ENCODE data around the gene ADARB2. TPM values are rescaled to one million over a fixed set of nuclear protein-coding genes. Genes with fewer than 3 reads are reported as not detected.

Gene ADARB2
- total and polyA plus RNA-seq, 10 of the 15 experiments (the other 5 are each of a cell fraction or from before 2014, with no cell fraction given), result 0.02 to 4.1 (median 0.76) TPM

GRCh38 chr10:1504940-1505339 lies 232.4 kb downstream of the ADARB2 start:
- no peak for FAIRE-seq

GRCh38 chr10:1504286-1504685 lies 233.0 kb downstream of the ADARB2 start:
- Histone ChIP-seq H3K9me3 (replicated peaks; ENCODE audit: control insufficient read depth, insufficient read depth, low read length) (no peaks in the 10 kb centered on the region; the same call in 2 of the 3 replicates), H3K4me3 (no peak overlapping the region), H3K79me2 (ENCODE audit: control insufficient read depth, insufficient read depth, low read length) (no peaks in the 10 kb centered on the region), H3K9ac (ENCODE audit: control insufficient read depth, insufficient read depth, low read length) (no peak overlapping the region), H3K27ac (ENCODE audit: control insufficient read depth, insufficient read depth) (no peak overlapping the region), H3K4me1 (ENCODE audit: control insufficient read depth, insufficient read depth, low read length) (no peaks in the 10 kb centered on the region), H3K27me3 (replicated peaks in 1 of 2; ENCODE audit: control insufficient read depth in 2 of 2, insufficient read depth in 2 of 2, low read length in 1 of 2) (no peaks in the 10 kb centered on the region), H4K20me1 (ENCODE audit: control insufficient read depth, insufficient read depth) (no peaks in the 10 kb centered on the region), H3K36me3 (ENCODE audit: control insufficient read depth in 2 of 2, insufficient read depth in 2 of 2, low read length in 1 of 2) (no peaks in the 10 kb centered on the region), H2AFZ (ENCODE audit: control insufficient read depth, low read depth, low read length) (no peak overlapping the region), H3K4me2 (ENCODE audit: control insufficient read depth, insufficient read depth) (no peak overlapping the region)
- WGBS (ENCODE audit: insufficient coverage, insufficient replicate concordance, low lambda C conversion rate, missing lambda C conversion rate), result 62% methylated on average over 15 of the region's 15 CpGs
- SMC1A ChIA-PET (ENCODE audit: uncharacterized antibody, unreplicated experiment), result interaction anchor here (0.7 kb wide), 1 partner anchor 234 kb away, joined by 3 read pairs; no protein-coding TSS in a partner anchor
- ATAC-seq (no peak), DNase-seq (ENCODE audit: low read depth, low spot score) (no peak), FAIRE-seq (no peak)
- intact Hi-C loops (cut with micrococcal nuclease; ENCODE audit: unreplicated experiment) (no loop called here), in situ Hi-C loops (cut with MboI) (no loop called here)
- POLR2A ChIA-PET, result no interaction called here
- RAD21 ChIA-PET (ENCODE audit: unreplicated experiment), result no interaction called here
- BruUV-seq (replicated peaks), result no TSS peak
- CTCF ChIA-PET, result no interaction called here
- no peak for TF ChIP-seq FOXM1 (IDR thresholded peaks at IDR 0.05; ENCODE audit: low read depth, low read length)
- no peak for TF ChIP-seq ZNF207 (IDR thresholded peaks at IDR 0.05; ENCODE audit: borderline replicate concordance)
- TF ChIP-seq E2F8 (IDR thresholded peaks at IDR 0.05; ENCODE audit: low read depth, partially characterized antibody), result no peak
- no peak for TF ChIP-seq MLLT1 (IDR thresholded peaks at IDR 0.05)
- no peak for TF ChIP-seq SRF (IDR thresholded peaks at IDR 0.05; ENCODE audit: low read depth in 2 of 2, low read length in 2 of 2)
- TF ChIP-seq TBL1XR1 (IDR thresholded peaks at IDR 0.05; ENCODE audit: low read depth, low read length), result no peak
- TF ChIP-seq CREM (IDR thresholded peaks at IDR 0.05; ENCODE audit: low read depth), result no peak
- TF ChIP-seq BCL11A (IDR thresholded peaks at IDR 0.05; ENCODE audit: low read depth, low read length), result no peak
- no peak for TF ChIP-seq SMAD5 (IDR thresholded peaks at IDR 0.05; ENCODE audit: low read depth)

More at GRCh38 chr10:1504940-1505339, 232.4 kb downstream of the ADARB2 start:
- Histone ChIP-seq H3K4me3 (no peak overlapping the region), H3K9ac (ENCODE audit: control insufficient read depth, insufficient read depth, low read length) (no peak overlapping the region), H2AFZ (ENCODE audit: control insufficient read depth, low read depth, low read length) (no peak overlapping the region), H3K4me2 (ENCODE audit: control insufficient read depth, insufficient read depth) (no peak overlapping the region), H3K79me2 (ENCODE audit: control insufficient read depth, insufficient read depth, low read length) (no peaks in the 10 kb centered on the region), H4K20me1 (ENCODE audit: control insufficient read depth, insufficient read depth) (no peaks in the 10 kb centered on the region), H3K27me3 (replicated peaks in 1 of 2; ENCODE audit: control insufficient read depth in 2 of 2, insufficient read depth in 2 of 2, low read length in 1 of 2) (no peaks in the 10 kb centered on the region), H3K4me1 (ENCODE audit: control insufficient read depth, insufficient read depth, low read length) (no peaks in the 10 kb centered on the region), H3K27ac (ENCODE audit: control insufficient read depth, insufficient read depth) (no peak overlapping the region), H3K36me3 (ENCODE audit: control insufficient read depth in 2 of 2, insufficient read depth in 2 of 2, low read length in 1 of 2) (no peaks in the 10 kb centered on the region), H3K9me3 (replicated peaks; ENCODE audit: control insufficient read depth, insufficient read depth, low read length) (no peaks in the 10 kb centered on the region; the same call in 2 of the 3 replicates)
- RAD21 ChIA-PET (ENCODE audit: unreplicated experiment), result no interaction called here
- in situ Hi-C loops (cut with MboI), result no loop called here
- no peak for TF ChIP-seq POU2F2 (IDR thresholded peaks at IDR 0.05; ENCODE audit: borderline replicate concordance, low read depth, low read length)
- TF ChIP-seq ZZZ3 (IDR thresholded peaks at IDR 0.05; ENCODE audit: control insufficient read depth, insufficient read length, low read depth), result no peak
- no peak for TF ChIP-seq SUPT20H (IDR thresholded peaks at IDR 0.05; ENCODE audit: borderline replicate concordance, control insufficient read depth, low read depth, low read length)
- TF ChIP-seq ELK1 (IDR thresholded peaks at IDR 0.05; ENCODE audit: low read depth, low read length), result no peak
- no peak for TF ChIP-seq TCF7 (IDR thresholded peaks at IDR 0.05; ENCODE audit: borderline replicate concordance)
- peak; percentile 16 for TF ChIP-seq NR2C2 (IDR thresholded peaks at IDR 0.05; ENCODE audit: borderline replicate concordance, control insufficient read depth, insufficient read length, low read depth)
- POLR2A ChIA-PET, result no interaction called here
- SMC1A ChIA-PET (ENCODE audit: uncharacterized antibody, unreplicated experiment), result no interaction called here
- 64% methylated on average over 8 of the region's 8 CpGs for WGBS (ENCODE audit: insufficient coverage, insufficient replicate concordance, low lambda C conversion rate, missing lambda C conversion rate)
- BruUV-seq (replicated peaks), result no TSS peak
- ATAC-seq (no peak), DNase-seq (ENCODE audit: low read depth, low spot score) (no peak)
- intact Hi-C loops (cut with micrococcal nuclease; ENCODE audit: unreplicated experiment), result no loop called here
- CTCF ChIA-PET, result no interaction called here

Measured in GM12878 (cell line).